Head of caudate nucleus (tissue), 42 donors: ENCODE data around the gene TMPRSS4.

Experiments used
- DNase-seq, 42 donors: peaks; one replicate each; pipeline versions ENCODE4 v3.0.0 to v3.0.0-alpha.2; 2020 to 2021; ENCODE audit warnings: mixed read lengths in 7 of 42
- intact Hi-C: fragments of 100-400 bp; cut with DNase I; formaldehyde crosslinking; loops from one replicate; pipeline ENCODE4 v1.15.0; 2022

Gene TMPRSS4

GRCh38 chr11:118157186-118157895 lies 80.5 kb downstream of the TMPRSS4 start:
- no peak for DNase-seq
- intact Hi-C loops, result no loop called here

DNA sequence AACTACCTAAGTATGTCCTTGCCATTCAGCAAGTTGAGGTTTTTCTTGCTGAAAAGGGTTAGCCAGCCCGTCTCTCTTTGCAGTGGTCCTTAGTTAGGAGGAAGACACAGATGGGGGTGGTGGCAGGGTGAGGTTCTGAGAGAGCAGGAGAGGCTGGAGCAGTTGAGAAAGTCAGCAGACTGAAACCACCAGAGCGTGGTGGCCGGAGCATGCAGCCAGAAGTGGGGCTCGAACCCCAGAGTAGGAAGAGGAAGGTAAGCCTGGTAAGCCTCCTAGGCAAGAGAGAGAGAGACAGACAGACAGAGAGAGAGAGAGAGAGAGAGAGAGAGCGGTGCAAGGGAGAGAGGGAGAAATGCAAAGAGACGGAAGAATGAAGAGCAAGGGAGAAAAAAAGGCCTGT lies 84.9 kb downstream of the TMPRSS4 start:
- DNase-seq, result no peak

GRCh38 chr11:118162846-118163245 lies 86.0 kb downstream of the TMPRSS4 start:
- intact Hi-C loops, result no loop called here
- no peak for DNase-seq

More for the DNA sequence above, 84.9 kb downstream of the TMPRSS4 start:
- intact Hi-C loops, result no loop called here

DNA sequence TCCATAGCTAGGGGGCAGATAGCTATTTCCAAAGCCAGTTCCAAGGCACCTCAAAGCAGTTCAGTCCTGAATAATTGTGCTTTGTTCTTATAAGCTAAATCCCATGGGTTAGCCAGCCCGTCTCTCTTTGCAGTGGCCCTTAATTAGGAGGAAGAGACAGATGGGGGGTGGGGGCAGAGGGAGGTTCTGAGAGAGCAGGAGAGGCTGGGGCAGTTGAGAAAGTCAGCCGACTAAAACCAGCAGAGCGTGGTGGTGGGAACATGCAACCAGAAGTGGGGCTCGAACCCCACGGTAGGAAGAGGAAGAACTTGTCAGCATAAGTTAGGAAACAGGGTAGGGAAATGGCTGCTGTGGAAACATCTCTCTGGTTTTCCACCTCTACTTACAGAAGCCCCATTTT lies 86.6 kb downstream of the TMPRSS4 start:
- intact Hi-C loops, result no loop called here
- DNase-seq, result no peak

DNA sequence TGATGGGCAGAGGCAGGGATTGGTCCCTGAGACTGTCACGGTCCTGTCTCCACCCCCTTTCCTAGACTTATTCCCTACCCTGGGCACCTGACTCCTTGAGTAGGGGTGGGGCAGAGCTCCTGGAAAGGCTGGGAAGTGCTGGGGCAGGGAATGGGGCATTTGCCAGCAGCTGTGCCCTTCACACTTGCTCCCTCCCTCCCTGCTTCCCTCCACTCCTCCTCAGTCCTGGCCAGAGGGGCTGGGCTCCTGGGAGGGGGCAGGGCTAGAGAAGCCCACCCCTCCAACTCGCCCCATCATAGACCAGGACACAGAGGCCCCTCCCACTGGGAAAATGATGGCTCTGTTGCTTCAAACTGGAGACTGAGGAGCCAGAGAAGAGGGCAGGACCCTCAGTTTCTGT lies 88.0 kb downstream of the TMPRSS4 start:
- DNase-seq, result no peak
- intact Hi-C loops, result no loop called here

DNA sequence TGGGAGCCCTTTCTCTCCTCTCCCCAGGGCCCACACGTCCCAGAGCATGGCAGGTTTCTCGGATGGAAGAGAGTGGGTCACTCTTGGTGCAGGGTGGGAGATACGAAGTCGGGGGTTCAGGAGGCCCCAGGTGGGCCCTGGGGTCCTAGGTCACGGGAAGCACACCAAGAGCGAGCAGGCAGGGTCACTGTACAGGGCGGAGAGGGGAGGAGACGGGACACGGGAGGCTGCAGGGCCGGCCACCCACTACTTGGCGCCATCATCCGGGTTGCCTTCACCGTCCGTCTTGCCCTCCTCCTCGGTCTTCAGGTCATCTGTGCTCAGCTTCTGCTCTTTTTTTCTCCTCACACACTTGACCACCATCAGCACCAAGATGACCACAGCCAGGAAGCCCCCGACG lies 89.8 kb downstream of the TMPRSS4 start:
- no peak for DNase-seq
- intact Hi-C loops, result no loop called here

- intact Hi-C loops, result no loop called here
- no peak for DNase-seq
Observed at GRCh38 chr11:118167253-118167652, 90.4 kb downstream of the TMPRSS4 start.

DNA sequence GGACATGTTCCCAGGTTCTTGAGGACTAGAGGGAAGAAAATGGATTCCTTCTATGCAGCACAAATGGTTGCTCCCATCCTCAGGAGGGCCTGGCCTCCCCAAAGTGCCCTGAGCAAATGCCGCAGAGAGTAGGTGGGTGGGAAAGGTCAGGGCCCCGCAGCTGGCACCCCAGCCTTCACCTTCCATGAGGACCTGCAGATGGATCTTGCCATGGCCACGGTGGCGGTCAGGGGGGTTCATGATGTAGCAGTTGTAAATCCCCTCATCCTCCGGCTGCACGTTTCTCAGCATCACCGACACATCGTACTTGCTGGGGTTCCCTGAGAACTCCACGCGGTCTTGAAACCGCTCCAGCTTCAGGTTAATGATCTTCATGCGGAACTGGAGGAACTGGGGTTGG lies 91.0 kb downstream of the TMPRSS4 start:
- peak in 1 of 42 donors; percentile 28 for DNase-seq
- intact Hi-C loops, result no loop called here

DNA sequence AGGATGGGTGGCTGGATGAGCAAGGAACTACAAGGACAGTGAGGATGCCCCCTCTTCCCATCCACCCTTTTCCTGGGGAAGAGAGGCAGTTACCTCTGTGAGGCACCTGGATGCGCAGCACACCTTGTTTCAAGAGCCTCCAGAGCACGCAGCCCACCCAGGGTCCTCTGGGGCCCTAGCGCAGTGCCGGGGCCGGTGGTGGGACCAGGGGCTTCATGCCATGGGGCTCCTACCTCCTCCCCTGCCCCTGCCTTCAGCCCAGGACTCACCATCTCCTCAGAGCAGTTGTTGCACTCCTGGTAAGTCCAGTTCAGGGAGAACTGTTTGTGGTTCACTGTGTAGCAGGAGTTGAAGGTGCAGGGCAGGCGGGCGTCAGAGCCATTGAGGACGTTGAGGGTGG lies 91.4 kb downstream of the TMPRSS4 start:
- intact Hi-C loops, result no loop called here
- peak in 1 of 42 donors; percentile 22 for DNase-seq

GRCh38 chr11:118168751-118169150 lies 91.9 kb downstream of the TMPRSS4 start:
- no peak for DNase-seq
- intact Hi-C loops, result no loop called here

- intact Hi-C loops, result no loop called here
- no peak for DNase-seq
Observed at GRCh38 chr11:118169300-118170140, 92.6 kb downstream of the TMPRSS4 start.

DNA sequence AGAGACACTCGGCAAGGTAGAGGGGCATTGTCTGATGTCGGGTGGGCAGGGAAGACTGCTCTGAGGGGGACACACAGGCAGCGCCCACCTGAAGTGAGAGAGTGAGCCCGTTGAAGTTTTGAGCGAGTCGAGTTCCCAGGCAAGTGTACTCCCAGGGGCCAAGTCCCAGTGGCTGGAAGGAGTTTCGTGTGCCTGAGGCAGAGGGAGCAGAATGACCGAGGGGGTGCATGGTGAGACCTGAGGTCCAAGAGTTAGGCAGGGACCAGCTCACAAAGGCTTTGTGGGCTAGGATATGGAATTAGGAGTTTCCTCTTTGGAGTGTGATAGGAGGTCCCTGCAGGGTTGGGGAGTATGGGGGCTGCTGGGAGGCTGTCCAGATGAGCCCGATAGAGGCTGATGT lies 93.4 kb downstream of the TMPRSS4 start:
- no peak for DNase-seq
- intact Hi-C loops, result no loop called here

DNA sequence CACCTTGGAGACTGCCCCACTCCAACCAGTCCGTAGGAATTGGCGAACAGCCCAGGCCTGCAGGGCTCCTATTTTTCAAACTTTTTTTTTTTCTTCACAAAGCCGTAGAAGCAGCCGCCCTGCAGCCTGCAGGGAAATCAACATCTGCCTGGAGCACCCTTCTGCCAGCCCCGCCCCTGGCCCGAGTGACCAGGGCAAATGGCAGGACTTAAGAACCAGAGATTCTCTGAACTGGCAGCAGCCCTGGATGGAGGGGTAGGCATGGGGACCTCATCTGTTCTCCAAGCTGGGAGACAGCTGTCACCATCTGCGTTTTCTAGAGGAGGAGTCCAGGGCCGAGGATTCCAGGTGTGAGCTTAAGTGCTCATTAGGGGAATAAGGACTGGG lies 94.0 kb downstream of the TMPRSS4 start:
- DNase-seq, result peak in 2 of 42 donors; percentile 11 to 47
- intact Hi-C loops, result no loop called here
